ENCODE results near the gene SLC66A2.
A peak's percentile ranks its signal among the peaks of the same experiment; 100 is the strongest.
"Not testable (repeated sequence)": the region's sequence is repeated elsewhere in the genome, so short reads cannot be mapped to it uniquely, and the experiment has no call there.

Gene SLC66A2

DNA sequence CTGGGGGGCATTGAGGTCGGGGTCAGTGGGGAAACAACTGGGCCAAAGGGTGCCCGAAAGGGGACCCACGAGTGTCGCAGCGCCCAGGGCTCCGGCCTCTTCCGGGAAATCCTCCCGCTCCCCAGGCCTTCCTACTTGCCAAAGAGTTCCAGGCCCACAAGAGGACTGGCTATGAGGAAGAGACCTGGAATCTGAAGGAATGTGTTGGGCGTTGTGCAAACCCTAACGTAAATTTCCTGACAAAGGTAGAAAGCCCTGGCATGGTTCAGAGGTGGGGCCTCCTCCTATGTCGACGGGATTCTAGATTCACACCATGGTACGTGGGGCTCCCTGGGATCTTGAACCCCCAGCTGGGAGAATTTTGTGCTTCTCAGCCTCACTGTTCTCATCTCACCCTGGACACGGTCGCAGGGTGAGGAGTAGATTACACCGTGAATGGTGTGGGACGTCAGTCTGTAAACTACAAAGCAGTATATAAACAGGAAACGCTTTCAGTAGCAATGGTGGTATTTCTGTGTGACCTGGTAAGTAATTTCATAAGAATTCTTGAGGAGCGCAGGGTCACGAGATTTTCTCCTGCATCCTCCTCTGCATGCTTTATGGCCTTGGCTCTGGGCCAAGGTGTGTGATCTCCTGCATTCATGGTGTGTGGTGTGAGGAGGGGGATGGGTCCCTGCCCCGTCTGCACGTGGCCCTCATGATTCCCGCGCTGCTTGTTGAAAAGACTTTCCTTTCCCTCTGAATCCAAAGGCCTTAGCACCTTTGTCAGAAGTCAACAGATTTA is 13.9 kb upstream of the SLC66A2 start:
- peaks cover 7% of the 10 kb centered on the region for H3K4me1 ChIP-seq (ENCODE audit: control insufficient read depth, insufficient read depth, low read length)
- peak overlapping the region; percentile 11 for H3K27ac ChIP-seq (ENCODE audit: low read depth, low read length)
- peaks cover 2% of the 10 kb centered on the region for H3K36me3 ChIP-seq (ENCODE audit: control insufficient read depth, insufficient read depth, low read length)
- no peaks in the 10 kb centered on the region for H3K27me3 ChIP-seq (ENCODE audit: control insufficient read depth, insufficient read depth, low read length)
- peak overlapping the region; percentile 73 for H3K4me3 ChIP-seq (ENCODE audit: low read length)
- peak overlapping the region; percentile 61 for H3K9ac ChIP-seq (ENCODE audit: low read length)

DNA sequence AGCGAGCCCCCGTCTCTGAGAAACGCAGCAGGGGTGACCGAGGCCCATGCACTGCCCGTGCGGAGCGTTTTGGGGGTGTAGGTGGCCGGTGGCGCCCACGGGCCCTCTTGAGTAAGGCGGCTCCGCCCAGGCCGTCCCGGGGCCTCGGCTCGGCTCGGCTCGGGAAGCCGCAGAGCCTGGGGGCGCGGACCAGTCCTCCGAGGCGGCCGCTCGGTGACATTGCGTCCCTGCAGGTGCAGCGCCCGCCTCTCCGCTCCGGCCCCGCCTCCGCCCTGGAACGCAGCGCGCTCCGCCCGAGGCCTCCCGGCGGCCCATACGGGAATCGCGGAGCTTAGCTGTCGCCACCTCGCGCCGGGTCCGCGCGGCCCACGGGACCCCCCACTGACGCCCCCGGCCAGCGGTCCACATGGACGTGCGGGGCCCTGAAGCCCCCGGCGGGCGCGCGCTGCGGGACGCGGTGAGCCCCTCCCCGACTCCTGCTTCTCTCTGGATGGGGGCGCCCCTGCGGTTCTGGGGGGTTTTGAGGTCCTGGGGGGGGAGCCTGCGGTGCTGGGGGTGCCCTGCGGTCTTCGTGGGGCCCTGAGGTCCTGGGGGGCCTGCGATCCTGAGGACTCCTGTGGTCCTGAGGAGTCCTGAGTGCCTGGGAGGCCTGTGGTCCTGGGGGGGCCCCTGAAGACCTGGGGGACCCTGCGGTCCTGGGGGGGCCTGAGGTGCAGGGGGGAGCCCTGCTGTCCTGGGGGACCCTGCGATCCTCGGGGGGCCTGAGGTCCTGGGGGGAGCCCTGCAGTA is 13.1 kb upstream of the SLC66A2 start, which contains the start of gene HSBP1L1:
Gene HSBP1L1 (plus strand): TSS at position 314 of the 789 bp plus-strand sequence. CDS start 93 bp downstream, at position 407.
- Histone ChIP-seq H3K36me3 (ENCODE audit: control insufficient read depth, insufficient read depth, low read length) (no peaks in the 10 kb centered on the region), H3K4me1 (ENCODE audit: control insufficient read depth, insufficient read depth, low read length) (peaks cover 7% of the 10 kb centered on the region), H3K27me3 (ENCODE audit: control insufficient read depth, insufficient read depth, low read length) (no peaks in the 10 kb centered on the region), H3K9ac (ENCODE audit: low read length) (peak within 1 kb of the TSS; percentile 61), H3K4me3 (ENCODE audit: low read length) (peak within 1 kb of the TSS; percentile 73), H3K27ac (ENCODE audit: low read depth, low read length) (peak within 1 kb of the TSS; percentile 11)

DNA sequence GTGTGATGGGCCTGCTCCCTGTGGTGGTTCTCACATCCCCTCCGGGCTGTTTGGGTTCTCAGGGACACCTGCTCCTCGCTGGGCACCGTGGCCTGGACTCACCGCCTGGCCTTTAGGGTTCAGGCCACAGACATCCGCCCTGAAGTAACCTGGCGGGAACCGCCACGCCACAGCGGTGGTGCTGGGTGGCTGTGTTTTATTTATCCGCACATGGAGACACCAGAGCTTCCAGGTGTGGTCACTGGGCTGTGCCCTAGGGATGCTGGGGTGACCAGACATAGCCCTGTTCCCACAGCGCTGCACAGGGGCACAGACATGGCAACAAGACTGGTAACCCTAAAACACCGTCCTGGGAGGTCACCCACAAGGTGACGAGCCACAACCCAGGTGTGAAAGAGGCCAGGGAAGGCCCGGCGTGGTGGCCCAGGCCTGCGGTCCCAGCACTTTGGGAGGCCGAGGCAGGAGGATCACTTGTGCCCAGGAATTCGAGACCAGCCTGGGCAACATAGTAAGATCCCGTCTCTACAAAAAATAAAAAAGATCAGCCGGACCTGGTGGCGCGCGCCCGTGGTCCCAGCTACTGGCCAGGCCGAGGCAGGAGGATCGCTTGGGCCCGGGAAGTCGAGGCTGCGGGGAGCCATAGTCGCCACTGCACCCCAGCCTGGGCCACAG is 12.3 kb upstream of the SLC66A2 start:
- H3K27ac ChIP-seq (ENCODE audit: low read depth, low read length) = no peak overlapping the region
- H3K4me1 ChIP-seq (ENCODE audit: control insufficient read depth, insufficient read depth, low read length) = peaks cover 7% of the 10 kb centered on the region
- no peaks in the 10 kb centered on the region for H3K36me3 ChIP-seq (ENCODE audit: control insufficient read depth, insufficient read depth, low read length)
- H3K9ac ChIP-seq (ENCODE audit: low read length) = no peak overlapping the region
- H3K4me3 ChIP-seq (ENCODE audit: low read length) = peak overlapping the region; percentile 73
- H3K27me3 ChIP-seq (ENCODE audit: control insufficient read depth, insufficient read depth, low read length) = no peaks in the 10 kb centered on the region

DNA sequence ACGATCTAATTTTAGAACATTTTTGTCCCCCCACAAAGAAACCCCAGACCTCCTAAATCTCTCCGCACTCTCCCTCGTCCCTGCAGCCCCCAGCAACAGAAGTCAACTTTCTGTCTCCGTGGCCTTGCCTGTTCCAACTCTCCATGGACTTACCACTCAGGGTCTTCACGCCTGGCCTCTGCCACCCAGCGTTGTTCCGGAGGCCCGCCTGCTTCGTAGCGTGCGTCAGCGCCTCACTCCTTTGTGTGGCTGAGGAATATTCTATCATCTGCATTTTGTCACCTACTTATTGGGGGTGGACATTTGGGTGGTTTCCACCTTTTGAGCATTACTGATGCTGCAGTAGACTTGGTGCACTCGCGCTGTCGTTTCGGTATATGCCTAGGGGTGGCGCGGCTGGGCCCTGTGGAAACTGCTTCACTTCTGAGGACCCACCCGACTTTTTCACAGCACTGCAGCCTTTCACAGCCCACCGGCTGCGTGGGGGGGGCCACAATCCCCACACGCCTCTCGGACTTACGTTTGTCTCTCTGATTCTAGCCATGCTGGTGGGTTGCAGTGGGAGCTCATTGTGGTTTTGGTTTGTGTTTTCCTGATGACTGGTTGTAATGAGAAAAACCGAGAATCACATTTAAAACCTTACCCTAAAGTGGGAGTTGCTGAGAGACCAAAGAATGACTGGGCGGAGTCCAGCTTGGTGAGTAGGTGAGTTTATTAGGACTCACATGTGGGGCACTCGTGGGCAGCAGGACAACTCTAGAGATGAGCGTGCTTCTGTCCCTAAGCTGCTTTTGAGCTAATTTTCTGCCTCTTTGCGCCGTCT is 11.6 kb upstream of the SLC66A2 start:
- no peaks in the 10 kb centered on the region for H3K36me3 ChIP-seq (ENCODE audit: control insufficient read depth, insufficient read depth, low read length)
- no peak overlapping the region for H3K9ac ChIP-seq (ENCODE audit: low read length)
- H3K27ac ChIP-seq (ENCODE audit: low read depth, low read length) = no peak overlapping the region
- H3K27me3 ChIP-seq (ENCODE audit: control insufficient read depth, insufficient read depth, low read length) = no peaks in the 10 kb centered on the region
- H3K4me3 ChIP-seq (ENCODE audit: low read length) = no peak overlapping the region
- H3K4me1 ChIP-seq (ENCODE audit: control insufficient read depth, insufficient read depth, low read length) = peaks cover 7% of the 10 kb centered on the region

DNA sequence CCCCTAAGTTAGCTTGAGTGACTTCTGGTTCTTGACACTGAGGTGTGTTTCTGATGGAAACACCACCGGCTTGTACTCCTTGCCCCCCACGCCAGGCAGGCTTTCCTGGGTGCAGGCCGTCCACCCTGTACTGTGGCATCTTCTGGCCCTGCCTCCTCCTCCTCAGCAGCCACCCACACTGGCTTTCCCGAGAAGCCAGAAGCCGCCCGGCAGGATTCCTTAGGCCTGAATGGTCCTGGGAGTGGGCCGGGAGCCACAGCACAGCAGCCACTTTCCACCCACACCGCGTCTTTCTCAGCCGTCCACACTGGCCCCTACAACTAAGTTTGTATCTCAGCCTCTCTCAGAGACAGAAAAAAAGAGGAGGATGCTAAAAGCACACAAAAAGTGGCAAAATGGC is 10.9 kb upstream of the SLC66A2 start:
- H3K4me3 ChIP-seq (ENCODE audit: low read length) = no peak overlapping the region
- H3K36me3 ChIP-seq (ENCODE audit: control insufficient read depth, insufficient read depth, low read length) = no peaks in the 10 kb centered on the region
- H3K4me1 ChIP-seq (ENCODE audit: control insufficient read depth, insufficient read depth, low read length) = peaks cover 7% of the 10 kb centered on the region
- H3K9ac ChIP-seq (ENCODE audit: low read length) = no peak overlapping the region
- H3K27ac ChIP-seq (ENCODE audit: low read depth, low read length) = no peak overlapping the region
- no peaks in the 10 kb centered on the region for H3K27me3 ChIP-seq (ENCODE audit: control insufficient read depth, insufficient read depth, low read length)

DNA sequence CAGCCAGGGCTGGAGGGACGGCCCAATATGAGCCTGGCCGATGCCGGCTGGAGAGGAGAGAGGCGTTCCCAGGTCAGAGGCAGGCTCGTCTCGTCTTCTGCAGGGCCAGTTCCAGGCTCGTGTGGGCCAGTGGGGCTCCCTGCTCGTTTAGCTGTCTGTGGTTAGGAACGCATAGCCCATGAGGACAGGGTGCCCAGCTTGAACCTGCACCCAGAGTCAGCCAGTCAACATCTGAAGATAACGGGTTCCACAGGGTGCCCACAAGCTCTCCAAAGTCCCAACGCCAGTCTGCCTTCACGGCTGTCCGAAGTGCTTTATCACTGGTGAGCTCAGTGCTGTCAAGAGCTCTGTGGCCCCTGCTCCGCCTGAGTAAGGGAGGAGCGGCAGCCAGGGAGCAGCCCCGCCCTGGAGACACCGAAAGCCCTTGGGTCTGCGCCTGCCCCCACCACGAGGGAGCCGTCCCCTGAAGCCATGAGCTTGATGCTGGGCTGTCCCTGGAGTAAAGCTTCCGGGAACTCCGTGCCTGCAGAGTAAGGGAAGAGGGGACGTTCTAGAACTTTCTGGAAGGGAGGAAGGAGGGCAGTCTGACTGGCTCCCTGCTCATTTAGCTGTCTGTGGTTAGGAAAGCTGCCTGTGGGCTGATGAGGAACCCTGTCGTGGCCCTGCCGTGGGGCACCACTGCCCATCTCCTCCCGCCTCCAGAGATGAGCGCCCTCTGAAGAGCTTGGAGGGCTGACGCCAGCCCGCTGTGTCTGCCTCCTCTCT is 10.3 kb upstream of the SLC66A2 start:
- peak overlapping the region; percentile 24 for H3K9ac ChIP-seq (ENCODE audit: low read length)
- H3K4me3 ChIP-seq (ENCODE audit: low read length) = no peak overlapping the region
- H3K36me3 ChIP-seq (ENCODE audit: control insufficient read depth, insufficient read depth, low read length) = no peaks in the 10 kb centered on the region
- peaks cover 7% of the 10 kb centered on the region for H3K4me1 ChIP-seq (ENCODE audit: control insufficient read depth, insufficient read depth, low read length)
- H3K27me3 ChIP-seq (ENCODE audit: control insufficient read depth, insufficient read depth, low read length) = no peaks in the 10 kb centered on the region
- no peak overlapping the region for H3K27ac ChIP-seq (ENCODE audit: low read depth, low read length)

DNA sequence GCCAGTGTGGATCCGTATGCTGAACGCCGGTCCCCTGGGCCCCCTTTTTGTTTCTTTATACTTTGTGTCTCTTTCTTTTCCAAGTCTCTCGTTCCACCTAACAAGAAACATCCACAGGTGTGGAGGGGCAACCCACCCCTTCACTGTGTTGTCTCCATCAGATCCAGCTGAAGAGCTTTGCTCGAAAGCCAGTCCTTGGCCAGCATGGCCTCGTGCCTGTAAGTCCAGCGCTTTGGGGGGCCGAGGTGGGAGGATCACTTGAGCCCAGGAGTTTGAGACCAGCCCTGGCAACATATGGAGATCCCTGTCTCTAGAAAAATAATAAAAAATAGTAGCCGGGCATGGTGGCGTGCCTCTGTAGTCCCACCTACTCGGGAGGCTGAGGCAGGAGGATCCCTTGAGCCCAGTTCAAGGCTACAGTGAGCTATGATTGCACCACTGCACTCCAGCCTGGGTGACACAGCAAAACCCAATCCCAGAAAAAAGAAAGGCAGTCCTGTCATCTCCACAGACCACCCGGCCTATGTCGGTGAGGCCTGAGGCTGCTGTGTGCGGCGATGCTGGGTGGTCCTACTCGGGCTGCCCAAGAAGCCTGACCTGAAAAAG is 9.6 kb upstream of the SLC66A2 start:
- H3K36me3 ChIP-seq (ENCODE audit: control insufficient read depth, insufficient read depth, low read length) = no peaks in the 10 kb centered on the region
- peaks cover 7% of the 10 kb centered on the region for H3K4me1 ChIP-seq (ENCODE audit: control insufficient read depth, insufficient read depth, low read length)
- H3K27ac ChIP-seq (ENCODE audit: low read depth, low read length) = no peak overlapping the region
- H3K9ac ChIP-seq (ENCODE audit: low read length) = peak overlapping the region; percentile 24
- no peaks in the 10 kb centered on the region for H3K27me3 ChIP-seq (ENCODE audit: control insufficient read depth, insufficient read depth, low read length)
- no peak overlapping the region for H3K4me3 ChIP-seq (ENCODE audit: low read length)

DNA sequence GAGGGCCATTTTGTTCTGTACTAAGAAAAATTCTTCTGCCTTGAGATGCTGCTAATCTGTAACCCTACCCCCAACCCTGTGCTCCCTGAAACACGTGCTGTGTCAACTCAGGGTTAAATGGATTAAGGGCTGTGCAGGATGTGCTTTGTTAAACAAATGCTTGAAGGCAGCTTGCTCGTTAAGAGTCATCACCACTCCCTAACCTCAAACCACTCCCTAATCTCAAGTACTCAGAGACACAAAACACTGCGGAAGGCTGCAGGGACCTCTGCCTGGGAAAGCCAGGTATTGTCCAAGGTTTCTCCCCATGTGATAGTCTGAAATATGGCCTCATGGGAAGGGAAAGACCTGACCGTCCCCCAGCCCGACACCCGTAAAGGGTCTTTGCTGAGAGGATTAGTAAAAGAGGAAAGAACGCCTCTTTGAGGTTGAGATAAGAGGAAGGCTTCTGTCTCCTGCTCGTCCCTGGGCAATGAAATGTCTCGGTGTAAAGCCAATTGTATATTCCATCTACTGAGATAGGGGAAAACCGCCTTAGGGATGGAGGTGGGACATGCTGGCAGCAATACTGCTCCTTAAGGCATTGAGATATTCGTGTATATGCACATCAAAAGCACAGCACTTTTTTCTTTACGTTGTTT is 8.8 kb upstream of the SLC66A2 start:
- not testable (repeated sequence) for H3K4me1 ChIP-seq (ENCODE audit: control insufficient read depth, insufficient read depth, low read length); H3K4me3 ChIP-seq (ENCODE audit: low read length); H3K27me3 ChIP-seq (ENCODE audit: control insufficient read depth, insufficient read depth, low read length); H3K36me3 ChIP-seq (ENCODE audit: control insufficient read depth, insufficient read depth, low read length); H3K27ac ChIP-seq (ENCODE audit: low read depth, low read length); H3K9ac ChIP-seq (ENCODE audit: low read length)

DNA sequence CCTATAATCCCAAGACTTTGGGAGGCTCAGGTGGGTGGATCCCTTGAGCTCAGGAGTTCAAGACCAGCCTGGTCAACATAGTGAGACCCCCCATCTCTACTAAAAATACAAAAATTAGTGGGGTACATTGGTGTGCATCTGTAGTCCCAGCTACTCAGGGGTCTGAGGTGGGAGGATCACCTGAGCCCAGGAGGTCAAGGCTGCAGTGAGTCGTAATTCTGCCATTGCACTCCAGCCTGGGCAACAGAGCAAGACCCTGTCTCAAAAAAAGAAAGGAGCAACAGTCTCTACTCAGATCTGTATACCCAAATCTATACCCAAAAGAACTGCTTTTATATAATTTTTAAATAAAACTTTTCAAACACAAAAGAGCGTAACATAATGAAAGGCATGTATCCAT is 7.5 kb upstream of the SLC66A2 start:
- Histone ChIP-seq H3K36me3 (ENCODE audit: control insufficient read depth, insufficient read depth, low read length) (no peaks in the 10 kb centered on the region), H3K4me1 (ENCODE audit: control insufficient read depth, insufficient read depth, low read length) (no peaks in the 10 kb centered on the region), H3K9ac (ENCODE audit: low read length) (no peak overlapping the region), H3K4me3 (ENCODE audit: low read length) (no peak overlapping the region), H3K27me3 (ENCODE audit: control insufficient read depth, insufficient read depth, low read length) (no peaks in the 10 kb centered on the region), H3K27ac (ENCODE audit: low read depth, low read length) (no peak overlapping the region)

DNA sequence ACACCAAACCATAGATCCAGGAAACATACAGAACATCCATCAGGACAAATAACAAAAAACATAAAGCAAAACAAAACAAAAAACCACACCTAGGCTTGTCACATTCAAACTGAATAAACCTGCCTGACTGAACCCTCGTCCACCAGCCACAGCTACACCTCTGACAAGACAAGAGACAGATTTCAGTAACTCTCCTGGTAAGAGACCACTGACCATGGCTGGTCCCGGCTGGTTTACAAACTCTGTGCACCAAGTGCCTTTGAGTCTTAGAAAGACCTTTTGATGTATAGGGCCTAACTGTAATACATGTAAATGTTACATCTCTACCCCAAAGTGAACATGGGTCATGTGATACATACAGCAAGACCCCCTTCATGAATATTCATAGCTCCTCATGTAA is 4.8 kb upstream of the SLC66A2 start:
- Histone ChIP-seq H3K36me3 (ENCODE audit: control insufficient read depth, insufficient read depth, low read length) (no peaks in the 10 kb centered on the region), H3K4me3 (ENCODE audit: low read length) (no peak overlapping the region), H3K27ac (ENCODE audit: low read depth, low read length) (no peak overlapping the region), H3K27me3 (ENCODE audit: control insufficient read depth, insufficient read depth, low read length) (no peaks in the 10 kb centered on the region), H3K9ac (ENCODE audit: low read length) (no peak overlapping the region), H3K4me1 (ENCODE audit: control insufficient read depth, insufficient read depth, low read length) (no peaks in the 10 kb centered on the region)

All from rectal smooth muscle tissue (tissue), 1 donor.